Measurements from ENCODE around the gene ATP11B. TPM values are rescaled to one million over a fixed set of nuclear protein-coding genes. Genes with fewer than 3 reads are reported as not detected.
"Not testable (repeated sequence)": the region's sequence is repeated elsewhere in the genome, so short reads cannot be mapped to it uniquely, and the experiment has no call there.

ATP11B gene
- total RNA-seq, 4 donors from 2014 or later, result 59.0 to 117 (median 75.7) TPM

DNA sequence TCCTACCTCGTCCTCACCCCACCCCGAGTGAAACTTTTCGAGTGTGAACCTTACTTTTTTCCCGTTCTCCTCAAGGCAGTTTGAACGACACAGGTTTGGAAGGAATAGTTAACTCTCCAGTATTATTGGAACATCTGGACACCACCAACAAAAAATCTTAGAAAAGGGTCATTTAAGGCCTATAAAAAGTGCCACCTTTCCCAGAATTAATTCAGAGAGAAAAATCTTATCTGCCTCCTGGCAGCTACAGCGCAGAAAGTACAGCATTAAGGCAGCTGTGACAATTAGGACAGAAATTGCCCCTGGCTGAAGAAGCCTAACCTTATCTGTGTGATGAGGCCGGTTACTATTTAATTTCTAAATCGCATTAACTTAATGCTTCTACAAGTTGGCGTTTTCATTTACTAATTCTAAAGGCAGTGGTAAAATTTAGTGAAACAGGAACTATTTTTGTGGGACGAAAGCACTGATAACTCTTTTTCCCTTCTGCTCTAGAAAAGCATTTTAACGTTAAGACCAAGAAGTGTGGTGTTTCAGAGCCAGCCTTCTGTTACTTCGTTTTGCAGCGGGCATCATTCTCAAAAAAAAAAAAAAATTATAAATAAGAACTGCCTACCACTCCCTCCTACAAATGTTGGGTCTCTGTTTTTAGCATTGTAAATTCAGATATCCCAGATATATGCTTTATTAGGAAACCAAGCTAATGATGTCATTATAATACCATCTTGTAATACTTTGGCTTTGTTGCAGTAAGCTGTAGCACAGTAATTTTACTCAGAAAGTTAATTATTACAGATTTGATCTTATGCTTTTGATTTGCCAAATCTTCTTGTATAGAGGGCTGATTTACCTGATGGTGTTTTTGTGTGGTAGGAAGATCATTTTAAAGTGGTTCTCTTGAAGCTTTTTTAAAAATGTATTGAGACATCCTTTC, 1.4 kb downstream of the ATP11B start:
- ATAC-seq (ENCODE audit: low FRiP score) (no peak), DNase-seq (ENCODE audit: low spot score) (no peak)
- no peak for TF ChIP-seq CTCF (IDR thresholded peaks at IDR 0.05)

DNA sequence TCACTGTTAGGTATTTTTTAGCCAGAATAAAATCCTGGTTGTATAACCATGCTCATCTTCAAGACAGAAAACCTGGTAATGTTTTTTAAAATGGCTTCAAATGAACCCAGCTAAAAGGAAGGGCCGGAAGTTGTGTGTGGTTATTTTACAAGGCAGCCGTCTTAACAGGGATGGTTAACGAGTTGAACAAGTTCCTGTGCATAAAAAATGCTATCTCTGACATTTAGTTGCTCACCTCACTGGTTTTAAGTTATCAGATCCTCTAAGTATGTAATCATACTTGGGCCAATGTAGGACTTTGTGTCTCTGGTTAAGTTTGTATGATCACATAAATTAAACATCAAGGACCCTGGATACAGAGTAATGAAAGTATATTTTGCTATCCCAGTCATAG, 2.1 kb downstream of the ATP11B start:
- TF ChIP-seq CTCF (IDR thresholded peaks at IDR 0.05), result no peak
- DNase-seq (ENCODE audit: low spot score), result no peak
- no peak for ATAC-seq (ENCODE audit: low FRiP score)

DNA sequence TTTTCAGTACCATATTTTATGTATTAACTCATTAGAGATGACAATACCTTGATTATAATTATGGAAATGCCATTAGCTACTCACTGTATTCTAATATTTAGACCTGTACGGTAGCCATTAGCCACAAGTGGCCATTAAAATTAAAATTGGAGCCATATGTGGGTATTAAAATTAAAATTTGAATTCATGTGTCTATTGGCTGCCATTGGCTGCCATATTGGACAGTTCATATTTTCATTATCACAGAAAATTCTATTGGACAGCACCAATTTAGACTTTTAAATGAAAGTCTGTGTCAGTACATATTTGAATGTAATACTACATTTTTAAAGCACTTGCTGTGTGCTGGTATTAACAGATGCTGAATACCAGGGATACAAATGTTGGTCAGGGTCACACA, 3.0 kb downstream of the ATP11B start:
- ATAC-seq (ENCODE audit: low FRiP score), result no peak
- TF ChIP-seq CTCF (IDR thresholded peaks at IDR 0.05), result no peak
- DNase-seq (ENCODE audit: low spot score), result no peak

- ATAC-seq (ENCODE audit: low FRiP score) (no peak), DNase-seq (ENCODE audit: low spot score) (no peak)
- TF ChIP-seq CTCF (IDR thresholded peaks at IDR 0.05), result no peak
These were observed 4.6 kb downstream of the ATP11B start for GRCh38 chr3:182797876-182798275.

DNA sequence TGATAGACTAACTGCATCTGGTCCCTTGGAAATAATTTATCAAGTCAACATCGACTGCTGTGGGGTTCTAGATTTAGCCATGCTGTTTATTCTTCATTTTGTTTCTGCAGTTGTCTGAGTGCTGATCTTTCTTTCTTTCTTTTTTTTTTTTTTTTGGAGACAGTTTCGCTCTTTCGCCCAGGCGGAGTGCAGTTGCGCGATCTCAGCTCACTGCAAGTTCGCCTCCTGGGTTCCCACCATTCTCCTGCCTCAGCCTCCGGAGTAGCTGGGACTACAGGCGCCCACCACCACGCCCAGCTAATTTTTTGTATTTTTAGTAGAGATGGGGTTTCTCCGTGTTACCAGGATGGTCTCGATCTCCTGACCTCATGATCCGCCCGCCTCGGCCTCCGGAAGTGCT, 5.8 kb downstream of the ATP11B start:
- ATAC-seq (ENCODE audit: low FRiP score); DNase-seq (ENCODE audit: low spot score): not testable (repeated sequence)

DNA sequence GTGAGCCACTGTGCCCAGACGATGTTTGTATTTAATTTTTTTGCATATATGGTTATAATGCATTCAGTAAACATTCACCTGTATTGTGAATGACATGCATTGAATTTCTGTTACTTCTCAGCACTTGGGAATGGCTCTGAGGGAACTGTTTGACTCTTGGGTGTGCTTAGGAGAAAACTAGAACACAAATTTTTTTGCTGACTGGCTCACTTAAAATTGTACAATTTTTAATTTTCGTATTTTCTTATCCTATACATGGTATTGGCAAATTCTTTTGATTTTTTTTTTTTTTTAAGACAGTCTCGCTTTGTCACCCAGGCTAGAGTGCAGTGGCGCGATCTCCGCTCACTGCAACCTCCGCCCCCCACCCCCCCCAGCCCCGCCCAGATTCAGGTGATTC, 7.2 kb downstream of the ATP11B start:
- no peak for TF ChIP-seq CTCF (IDR thresholded peaks at IDR 0.05)
- no peak for DNase-seq (ENCODE audit: low spot score)
- no peak for ATAC-seq (ENCODE audit: low FRiP score)

DNA sequence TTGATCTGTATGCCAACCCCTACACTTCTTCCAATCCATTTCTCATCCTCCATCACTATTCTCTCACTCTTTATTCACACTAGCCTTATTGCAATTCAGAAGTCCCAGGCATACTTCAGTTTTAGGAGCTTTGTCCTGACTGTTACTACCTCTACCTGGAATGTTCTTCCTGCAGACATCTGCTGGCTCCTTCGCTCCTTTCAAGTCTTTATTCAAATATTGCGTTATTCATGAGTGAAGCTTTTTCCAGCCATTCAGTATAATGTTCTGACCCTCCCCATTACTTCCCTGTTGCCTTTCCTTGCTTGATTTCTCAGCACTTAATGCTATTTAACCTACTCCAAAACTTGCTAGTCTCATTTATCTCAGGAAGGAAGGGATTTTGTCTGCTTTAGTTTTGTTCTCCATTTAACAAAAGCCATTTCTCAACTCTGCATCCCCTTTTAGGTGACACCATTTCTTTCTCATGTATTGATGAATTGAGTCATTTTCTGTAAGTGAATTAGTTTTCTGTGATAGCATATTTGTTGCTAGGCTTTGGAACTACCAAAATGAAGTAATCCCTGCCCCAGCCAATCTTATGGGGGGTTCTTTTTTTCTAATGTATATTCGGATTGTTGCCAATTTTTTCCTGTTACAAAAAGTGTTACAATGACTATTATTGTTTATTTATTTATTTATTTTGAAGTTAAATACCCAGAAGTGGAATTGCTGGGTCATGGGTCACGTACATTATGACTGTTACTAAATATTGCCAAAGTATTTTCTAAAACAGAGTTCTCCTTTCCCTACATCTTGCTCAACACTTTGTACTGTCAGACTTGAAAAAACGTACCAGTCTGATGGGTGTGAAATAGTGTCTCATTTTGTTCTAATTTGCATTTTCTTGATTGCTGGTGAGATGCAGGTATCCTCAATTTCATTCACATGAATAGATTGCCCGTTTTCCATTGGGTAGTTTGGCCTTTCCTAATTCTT, 9.4 kb downstream of the ATP11B start:
- ATAC-seq (ENCODE audit: low FRiP score) (no peak), DNase-seq (ENCODE audit: low spot score) (no peak)
- no peak for TF ChIP-seq CTCF (IDR thresholded peaks at IDR 0.05)

All from omental fat pad (tissue), 4 donors.